ENCODE measurements around the gene PHF21A. TPM values are rescaled to one million over a fixed set of nuclear protein-coding genes. Genes with fewer than 3 reads are reported as not detected.

Gene PHF21A
- total RNA-seq, 4 donors from 2014 or later = 8.9 to 118 (median 34.4) TPM

GRCh38 chr11:46134540-46134939 is 13.3 kb upstream of the PHF21A start:
- no peaks in the 10 kb centered on the region for H3K27me3 ChIP-seq
- H3K36me3 ChIP-seq = no peaks in the 10 kb centered on the region
- no peak for TF ChIP-seq POLR2A (IDR thresholded peaks at IDR 0.05)
- TF ChIP-seq, protein P1, sequence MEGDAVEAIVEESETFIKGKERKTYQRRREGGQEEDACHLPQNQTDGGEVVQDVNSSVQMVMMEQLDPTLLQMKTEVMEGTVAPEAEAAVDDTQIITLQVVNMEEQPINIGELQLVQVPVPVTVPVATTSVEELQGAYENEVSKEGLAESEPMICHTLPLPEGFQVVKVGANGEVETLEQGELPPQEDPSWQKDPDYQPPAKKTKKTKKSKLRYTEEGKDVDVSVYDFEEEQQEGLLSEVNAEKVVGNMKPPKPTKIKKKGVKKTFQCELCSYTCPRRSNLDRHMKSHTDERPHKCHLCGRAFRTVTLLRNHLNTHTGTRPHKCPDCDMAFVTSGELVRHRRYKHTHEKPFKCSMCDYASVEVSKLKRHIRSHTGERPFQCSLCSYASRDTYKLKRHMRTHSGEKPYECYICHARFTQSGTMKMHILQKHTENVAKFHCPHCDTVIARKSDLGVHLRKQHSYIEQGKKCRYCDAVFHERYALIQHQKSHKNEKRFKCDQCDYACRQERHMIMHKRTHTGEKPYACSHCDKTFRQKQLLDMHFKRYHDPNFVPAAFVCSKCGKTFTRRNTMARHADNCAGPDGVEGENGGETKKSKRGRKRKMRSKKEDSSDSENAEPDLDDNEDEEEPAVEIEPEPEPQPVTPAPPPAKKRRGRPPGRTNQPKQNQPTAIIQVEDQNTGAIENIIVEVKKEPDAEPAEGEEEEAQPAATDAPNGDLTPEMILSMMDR (IDR thresholded peaks at IDR 0.05) = no peak
- H3K9me3 ChIP-seq = no peaks in the 10 kb centered on the region
- DNase-seq = no peak
- H3K4me3 ChIP-seq = no peak overlapping the region
- H3K4me1 ChIP-seq = no peaks in the 10 kb centered on the region
- no peak overlapping the region for H3K27ac ChIP-seq

GRCh38 chr11:46134061-46134460 is 12.8 kb upstream of the PHF21A start:
- no peak for DNase-seq
- no peak for TF ChIP-seq POLR2A (IDR thresholded peaks at IDR 0.05)
- TF ChIP-seq, protein P1 (IDR thresholded peaks at IDR 0.05) = no peak
- Histone ChIP-seq H3K27me3 (no peaks in the 10 kb centered on the region), H3K9me3 (no peaks in the 10 kb centered on the region), H3K27ac (no peak overlapping the region), H3K36me3 (no peaks in the 10 kb centered on the region), H3K4me3 (no peak overlapping the region), H3K4me1 (no peaks in the 10 kb centered on the region)

DNA sequence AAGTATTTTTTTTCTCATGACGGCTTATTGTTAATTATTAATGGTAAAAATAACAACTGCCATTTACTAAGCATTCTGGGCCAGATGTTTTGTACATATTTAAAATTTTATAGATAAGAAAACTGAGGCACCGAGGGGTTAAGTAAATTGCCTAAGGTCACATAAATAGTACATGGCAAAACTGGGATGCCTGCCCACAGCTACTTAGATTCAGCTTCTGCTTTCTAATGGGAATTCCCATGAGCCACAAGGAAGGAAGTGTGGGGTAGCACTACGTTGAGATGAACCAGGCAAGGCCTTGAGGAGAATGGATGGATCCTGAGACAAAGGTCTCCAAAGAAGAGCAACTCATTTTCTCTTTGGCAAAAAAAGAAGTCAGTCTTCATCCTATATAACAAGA is 11.9 kb upstream of the PHF21A start:
- Histone ChIP-seq H3K27ac (no peak overlapping the region), H3K9me3 (no peaks in the 10 kb centered on the region), H3K36me3 (no peaks in the 10 kb centered on the region), H3K27me3 (no peaks in the 10 kb centered on the region), H3K4me1 (no peaks in the 10 kb centered on the region), H3K4me3 (no peak overlapping the region)
- TF ChIP-seq POLR2A (IDR thresholded peaks at IDR 0.05) = no peak
- TF ChIP-seq, protein P1 (IDR thresholded peaks at IDR 0.05) = no peak
- no peak for DNase-seq

- no peak for DNase-seq
- Histone ChIP-seq H3K27me3 (no peaks in the 10 kb centered on the region), H3K9me3 (no peaks in the 10 kb centered on the region), H3K36me3 (no peaks in the 10 kb centered on the region), H3K4me1 (no peaks in the 10 kb centered on the region), H3K4me3 (no peak overlapping the region), H3K27ac (no peak overlapping the region)
- TF ChIP-seq POLR2A (IDR thresholded peaks at IDR 0.05) = no peak
- TF ChIP-seq, protein P1 (IDR thresholded peaks at IDR 0.05) = no peak
Observed at GRCh38 chr11:46130286-46130940, 9.2 kb upstream of the PHF21A start.

- Histone ChIP-seq H3K36me3 (no peaks in the 10 kb centered on the region), H3K4me3 (no peak overlapping the region), H3K27me3 (no peaks in the 10 kb centered on the region), H3K4me1 (no peaks in the 10 kb centered on the region), H3K9me3 (no peaks in the 10 kb centered on the region), H3K27ac (no peak overlapping the region)
- TF ChIP-seq, protein P1 (IDR thresholded peaks at IDR 0.05) = no peak
- no peak for TF ChIP-seq POLR2A (IDR thresholded peaks at IDR 0.05)
- no peak for DNase-seq
Observed at GRCh38 chr11:46129133-46129532, 7.9 kb upstream of the PHF21A start.
